ENCODE measurements around the gene CRYL1.
A peak's percentile ranks its signal among the peaks of the same experiment; 100 is the strongest.
"Not testable (repeated sequence)": the region's sequence is repeated elsewhere in the genome, so short reads cannot be mapped to it uniquely, and the experiment has no call there.

Gene CRYL1

GRCh38 chr13:20436505-20436904 lies 89.2 kb downstream of the CRYL1 start:
- Histone ChIP-seq H3K4me1 (ENCODE audit: insufficient read depth, poor library complexity, severe bottlenecking) (peaks cover 5% of the 10 kb centered on the region), H3K4me3 (ENCODE audit: severe bottlenecking) (no peak overlapping the region), H3K27me3 (ENCODE audit: insufficient read depth, poor library complexity, severe bottlenecking) (no peaks in the 10 kb centered on the region), H3K36me3 (ENCODE audit: low read depth) (no peaks in the 10 kb centered on the region), H3K27ac (ENCODE audit: poor library complexity, severe bottlenecking) (no peak overlapping the region), H3K9me3 (ENCODE audit: severe bottlenecking) (no peaks in the 10 kb centered on the region)
- no peak for ATAC-seq (ENCODE audit: low read depth)
- TF ChIP-seq CTCF (IDR thresholded peaks at IDR 0.05; ENCODE audit: poor library complexity, severe bottlenecking): no peak
- no peak for DNase-seq (ENCODE audit: low spot score)

GRCh38 chr13:20435616-20436368 lies 89.9 kb downstream of the CRYL1 start:
- H3K9me3 ChIP-seq (ENCODE audit: severe bottlenecking): no peaks in the 10 kb centered on the region
- H3K27ac ChIP-seq (ENCODE audit: poor library complexity, severe bottlenecking): no peak overlapping the region
- no peak for TF ChIP-seq CTCF (IDR thresholded peaks at IDR 0.05; ENCODE audit: poor library complexity, severe bottlenecking)
- no peaks in the 10 kb centered on the region for H3K36me3 ChIP-seq (ENCODE audit: low read depth)
- ATAC-seq (ENCODE audit: low read depth): no peak
- DNase-seq (ENCODE audit: low spot score): no peak
- peaks cover 11% of the 10 kb centered on the region for H3K4me1 ChIP-seq (ENCODE audit: insufficient read depth, poor library complexity, severe bottlenecking)
- H3K27me3 ChIP-seq (ENCODE audit: insufficient read depth, poor library complexity, severe bottlenecking): no peaks in the 10 kb centered on the region
- no peak overlapping the region for H3K4me3 ChIP-seq (ENCODE audit: severe bottlenecking)

GRCh38 chr13:20434210-20434609 lies 91.4 kb downstream of the CRYL1 start:
- not testable (repeated sequence) for ATAC-seq (ENCODE audit: low read depth); H3K27me3 ChIP-seq (ENCODE audit: insufficient read depth, poor library complexity, severe bottlenecking); H3K9me3 ChIP-seq (ENCODE audit: severe bottlenecking); H3K4me3 ChIP-seq (ENCODE audit: severe bottlenecking); H3K36me3 ChIP-seq (ENCODE audit: low read depth); H3K27ac ChIP-seq (ENCODE audit: poor library complexity, severe bottlenecking); DNase-seq (ENCODE audit: low spot score)
- H3K4me1 ChIP-seq (ENCODE audit: insufficient read depth, poor library complexity, severe bottlenecking): peaks cover 14% of the 10 kb centered on the region

GRCh38 chr13:20431687-20432384 lies 93.8 kb downstream of the CRYL1 start:
- Histone ChIP-seq H3K4me3 (ENCODE audit: severe bottlenecking) (no peak overlapping the region), H3K9me3 (ENCODE audit: severe bottlenecking) (no peaks in the 10 kb centered on the region), H3K36me3 (ENCODE audit: low read depth) (no peaks in the 10 kb centered on the region), H3K27me3 (ENCODE audit: insufficient read depth, poor library complexity, severe bottlenecking) (no peaks in the 10 kb centered on the region), H3K27ac (ENCODE audit: poor library complexity, severe bottlenecking) (peak overlapping the region; percentile 63), H3K4me1 (ENCODE audit: insufficient read depth, poor library complexity, severe bottlenecking) (peaks cover 14% of the 10 kb centered on the region)
- ATAC-seq (ENCODE audit: low read depth) (no peak), DNase-seq (ENCODE audit: low spot score) (no peak)
- no peak for TF ChIP-seq CTCF (IDR thresholded peaks at IDR 0.05; ENCODE audit: poor library complexity, severe bottlenecking)

GRCh38 chr13:20431080-20431479 lies 94.6 kb downstream of the CRYL1 start:
- no peaks in the 10 kb centered on the region for H3K27me3 ChIP-seq (ENCODE audit: insufficient read depth, poor library complexity, severe bottlenecking)
- peak overlapping the region; percentile 63 for H3K27ac ChIP-seq (ENCODE audit: poor library complexity, severe bottlenecking)
- DNase-seq (ENCODE audit: low spot score) (no peak), ATAC-seq (ENCODE audit: low read depth) (peak; percentile 90)
- H3K4me3 ChIP-seq (ENCODE audit: severe bottlenecking): no peak overlapping the region
- peaks cover 14% of the 10 kb centered on the region for H3K4me1 ChIP-seq (ENCODE audit: insufficient read depth, poor library complexity, severe bottlenecking)
- no peaks in the 10 kb centered on the region for H3K36me3 ChIP-seq (ENCODE audit: low read depth)
- no peaks in the 10 kb centered on the region for H3K9me3 ChIP-seq (ENCODE audit: severe bottlenecking)
- TF ChIP-seq CTCF (IDR thresholded peaks at IDR 0.05; ENCODE audit: poor library complexity, severe bottlenecking): no peak

Measured in RWPE2 (cell line).